ENCODE results near the gene ROR1.

ROR1 gene

DNA sequence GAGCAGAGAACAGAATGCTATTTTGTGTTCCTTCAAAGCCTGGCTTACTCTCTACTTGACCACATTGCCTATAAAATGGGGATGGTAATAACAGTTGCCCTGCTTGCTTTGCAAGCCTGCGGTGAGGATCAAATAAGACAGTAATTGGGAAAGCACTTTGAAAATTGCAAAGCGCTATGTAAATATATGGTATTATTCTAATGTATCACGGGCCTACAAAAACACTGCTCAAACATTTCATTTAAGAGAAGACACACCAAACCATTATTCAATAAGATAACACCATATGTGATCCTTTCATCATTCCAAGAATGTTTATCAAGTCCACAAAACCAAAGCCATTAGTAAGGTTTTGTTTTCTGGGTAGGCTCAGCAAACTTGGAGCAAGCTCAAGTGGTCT, 208.4 kb downstream of the ROR1 start:
- DNase-seq, result no peak

DNA sequence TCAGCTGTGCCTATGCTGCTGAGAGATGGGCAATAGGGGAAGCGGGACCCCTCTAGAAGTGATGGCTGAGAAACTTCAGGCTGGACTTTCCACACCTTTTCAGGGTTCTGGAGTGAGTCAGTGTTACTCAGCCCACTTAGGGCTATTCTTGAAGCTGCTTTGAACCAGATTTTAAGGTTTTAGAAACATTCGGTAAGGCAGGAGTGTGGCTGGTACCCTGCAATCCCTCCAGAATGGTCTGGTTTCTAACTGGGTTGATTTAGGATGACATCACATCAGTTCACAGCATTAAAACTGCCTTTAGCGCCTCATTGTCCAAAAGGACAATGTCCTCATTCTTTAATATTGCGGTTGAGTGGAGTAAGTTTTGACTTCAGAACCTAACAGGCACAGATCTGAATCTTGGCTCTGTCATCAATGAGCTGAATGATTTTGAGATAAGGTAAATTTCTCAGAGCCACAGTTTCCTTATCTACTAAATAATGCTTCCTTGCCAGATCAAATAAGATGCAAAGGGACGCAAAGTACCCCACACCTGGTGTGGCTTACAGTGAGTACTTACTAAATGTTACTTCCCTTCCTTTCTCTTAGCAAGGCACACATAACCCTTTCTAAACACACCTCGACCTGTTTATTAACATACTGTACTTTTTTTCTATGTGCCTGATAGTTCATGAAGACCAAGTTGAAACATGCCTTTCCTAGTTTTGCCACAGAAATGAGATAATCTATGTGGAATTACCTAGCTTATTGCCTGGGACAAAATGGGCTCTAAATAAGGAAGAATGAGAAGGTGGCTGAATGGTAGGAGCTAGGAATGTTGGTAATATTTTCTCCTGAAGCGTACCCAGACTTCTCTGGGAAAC, 209.8 kb downstream of the ROR1 start:
- no peak for DNase-seq

- peak; percentile 59 for DNase-seq
Observed at GRCh38 chr1:63984257-63984929, 210.6 kb downstream of the ROR1 start.

DNA sequence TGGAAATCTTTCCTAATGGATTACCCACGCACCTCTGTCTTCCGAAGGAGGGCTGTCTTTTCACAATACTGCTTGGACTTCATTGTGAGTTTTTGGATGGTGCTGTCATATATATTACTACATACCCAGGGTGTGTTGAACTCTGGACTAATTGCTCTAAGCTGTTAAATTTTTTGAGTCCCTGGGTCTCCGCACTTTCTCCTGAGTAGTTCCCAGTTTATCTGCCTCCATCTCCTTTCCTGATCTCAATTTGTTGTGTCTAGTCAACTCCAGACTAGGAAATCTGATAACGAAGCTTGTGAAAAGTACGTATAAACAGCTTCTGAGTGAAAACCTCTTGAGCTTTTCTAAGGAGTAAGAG, 211.1 kb downstream of the ROR1 start:
- no peak for DNase-seq

DNA sequence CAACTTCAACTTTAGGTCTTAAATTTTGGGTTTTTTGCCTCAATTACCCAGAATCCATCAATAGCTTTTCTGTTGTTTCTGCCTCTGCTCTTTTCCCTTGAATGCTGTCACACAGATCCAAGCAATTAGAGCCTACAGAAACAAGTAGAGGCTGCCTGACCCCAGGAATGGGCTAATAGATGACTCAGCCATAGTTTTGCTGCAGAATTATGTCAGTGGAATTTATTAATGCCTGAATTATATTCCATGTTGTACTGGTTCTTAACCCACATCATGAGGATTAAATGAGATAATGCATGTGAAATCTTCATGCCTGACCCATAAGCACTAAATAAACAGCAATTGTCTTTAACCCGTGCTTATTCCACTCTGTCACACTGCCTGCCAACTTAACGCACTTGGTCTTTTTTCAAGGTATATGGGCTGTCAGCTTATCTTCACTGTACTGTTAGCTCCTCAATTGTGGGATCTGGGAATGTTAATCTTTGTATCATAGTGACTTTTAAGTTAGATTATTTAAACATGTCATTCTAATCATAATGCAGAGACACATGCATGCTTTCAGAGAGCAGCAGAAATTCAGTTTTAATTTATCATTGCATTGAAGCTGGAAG, 213.3 kb downstream of the ROR1 start:
- DNase-seq, result peak; percentile 73

GRCh38 chr1:63987628-63988024, 213.8 kb downstream of the ROR1 start:
- DNase-seq, result no peak

DNA sequence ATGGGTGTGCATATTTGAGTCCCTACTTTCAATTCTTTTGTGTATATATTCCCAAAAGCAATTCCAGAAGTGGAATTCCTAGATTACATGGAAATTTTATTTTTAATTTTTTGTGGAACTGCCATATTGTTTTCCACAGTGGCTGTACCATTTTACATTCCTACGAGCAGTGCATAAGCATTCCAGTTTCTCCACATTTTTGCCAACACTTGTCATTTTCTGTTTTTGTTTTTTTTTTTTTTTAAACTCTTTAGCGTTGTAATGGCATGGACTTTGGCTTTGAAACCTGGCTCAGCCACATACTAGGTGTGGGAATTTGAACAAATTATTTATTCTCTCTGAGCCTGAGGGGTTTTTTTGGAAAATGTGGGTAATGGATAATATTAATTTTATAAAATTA, 215.1 kb downstream of the ROR1 start:
- no peak for DNase-seq

DNA sequence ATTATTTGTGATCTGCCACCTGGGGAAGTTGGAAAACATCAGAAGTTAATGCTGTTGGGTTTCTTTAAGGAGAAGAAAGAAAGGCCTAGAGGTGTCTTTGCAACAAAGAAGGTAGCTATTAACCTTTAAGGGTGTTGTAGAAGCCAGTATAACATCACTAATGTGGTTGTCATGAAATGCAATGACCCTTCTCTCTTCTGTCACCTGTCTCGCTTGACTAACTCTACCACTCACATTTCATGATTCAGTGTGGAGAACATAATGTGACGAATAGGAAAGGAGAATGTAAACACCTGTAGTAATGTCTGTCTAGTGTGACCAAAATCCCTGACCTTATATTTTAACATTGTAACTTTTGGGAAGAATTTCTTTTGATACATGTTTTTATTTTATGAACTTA, 217.9 kb downstream of the ROR1 start:
- no peak for DNase-seq

DNA sequence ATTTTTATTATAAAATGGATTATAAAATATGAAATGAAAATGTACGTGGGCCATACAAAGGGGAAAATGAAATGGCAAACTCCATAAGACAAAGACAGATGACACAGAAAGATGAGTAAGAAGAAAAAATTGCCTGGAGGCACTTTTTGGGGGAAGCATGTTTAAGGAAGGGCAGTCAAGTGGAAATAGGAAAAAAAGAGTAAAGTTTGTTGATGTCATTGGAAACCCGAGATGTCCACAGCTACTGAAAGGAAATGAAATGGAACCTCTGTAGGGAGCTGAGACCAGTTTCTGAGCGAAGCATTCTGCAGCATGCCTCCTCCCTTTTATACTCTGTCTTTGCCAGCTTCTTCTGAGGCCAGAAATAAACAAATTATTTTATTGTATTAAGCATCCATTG, 226.2 kb downstream of the ROR1 start:
- DNase-seq, result peak; percentile 51

DNA sequence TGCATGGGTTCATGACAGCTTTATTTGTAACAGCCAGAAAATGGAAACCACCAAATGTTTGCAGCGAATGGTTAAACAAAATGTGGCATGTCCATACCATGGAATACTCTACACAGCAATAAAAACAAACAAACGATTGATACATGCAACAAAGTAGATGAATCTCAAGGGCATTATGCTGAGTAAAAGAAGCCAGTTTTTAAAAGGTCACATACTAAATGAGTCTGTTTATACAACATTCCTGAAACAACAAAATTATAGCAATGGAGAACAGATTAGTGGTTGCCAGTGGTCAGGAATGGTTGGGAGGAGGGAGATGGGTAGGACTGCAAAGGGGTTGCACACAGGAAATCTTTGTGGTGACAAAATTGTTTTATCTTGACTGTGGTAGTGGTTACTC, 227.2 kb downstream of the ROR1 start:
- no peak for DNase-seq

DNA sequence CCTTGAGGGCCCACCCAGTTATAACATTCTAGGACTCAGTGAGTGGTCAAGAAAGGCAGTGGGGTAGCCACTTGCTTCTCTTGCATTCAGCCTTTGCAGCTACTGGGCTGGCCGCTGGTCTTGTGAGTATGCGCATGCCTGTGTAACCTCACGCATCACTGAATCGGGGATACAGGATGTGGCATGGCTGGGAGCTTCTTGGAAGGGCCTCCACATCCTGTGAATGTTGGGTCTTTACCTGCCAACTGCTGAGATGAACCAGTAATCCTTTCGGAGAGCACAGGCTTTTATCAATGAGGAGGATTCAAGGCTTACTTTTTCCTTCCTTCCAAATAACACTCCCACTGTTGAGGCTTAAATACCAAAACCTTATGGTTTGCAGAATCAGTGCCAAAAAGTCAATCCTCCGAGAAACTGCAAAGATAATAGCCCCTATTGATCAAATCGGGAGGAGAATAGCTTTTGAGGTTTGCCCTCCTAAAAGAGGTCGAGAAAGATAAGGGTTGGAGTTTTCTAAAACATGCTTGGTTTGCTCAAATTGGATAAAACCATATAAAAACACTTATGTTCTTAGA, 230.7 kb downstream of the ROR1 start:
- DNase-seq, result no peak

- DNase-seq, result no peak
Observed at GRCh38 chr1:64005801-64006200, 232.0 kb downstream of the ROR1 start.

DNA sequence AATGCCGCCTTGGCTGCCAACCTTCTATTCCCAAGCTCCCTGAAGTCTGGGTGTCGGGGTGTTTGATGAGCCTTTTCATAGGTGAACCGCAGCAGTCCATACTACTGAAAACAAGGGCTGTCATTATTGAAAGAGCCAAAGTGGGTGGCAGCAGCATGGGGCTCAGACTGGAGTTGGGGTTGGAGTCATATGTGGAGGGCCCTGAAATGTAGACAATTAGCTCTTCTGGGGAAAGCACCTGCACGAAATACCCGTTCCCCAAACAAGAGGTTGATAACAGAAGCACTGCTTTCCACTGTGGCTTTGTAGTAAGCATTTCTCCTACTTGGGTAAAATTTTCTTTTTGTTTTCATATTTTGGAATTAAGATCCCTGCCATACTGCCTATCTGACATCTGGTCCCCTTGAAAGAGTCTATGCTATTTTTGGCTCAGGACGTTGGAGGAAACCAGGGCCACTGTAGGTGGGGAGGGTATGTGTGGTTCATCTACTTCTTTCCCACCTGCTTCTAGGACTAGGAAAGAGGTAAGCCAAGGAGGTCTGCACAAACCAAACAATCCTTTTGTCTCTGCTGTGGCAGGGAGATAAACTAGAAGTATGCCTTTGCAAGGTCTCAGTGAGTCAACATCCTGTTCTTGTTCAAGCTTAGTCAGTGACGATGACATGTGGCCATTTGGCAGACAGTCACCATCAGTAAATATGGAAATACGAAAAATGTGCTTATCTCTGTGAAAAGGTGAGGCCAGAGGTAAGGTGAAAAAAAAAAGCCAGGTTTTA, 232.6 kb downstream of the ROR1 start:
- peak; percentile 60 for DNase-seq

DNA sequence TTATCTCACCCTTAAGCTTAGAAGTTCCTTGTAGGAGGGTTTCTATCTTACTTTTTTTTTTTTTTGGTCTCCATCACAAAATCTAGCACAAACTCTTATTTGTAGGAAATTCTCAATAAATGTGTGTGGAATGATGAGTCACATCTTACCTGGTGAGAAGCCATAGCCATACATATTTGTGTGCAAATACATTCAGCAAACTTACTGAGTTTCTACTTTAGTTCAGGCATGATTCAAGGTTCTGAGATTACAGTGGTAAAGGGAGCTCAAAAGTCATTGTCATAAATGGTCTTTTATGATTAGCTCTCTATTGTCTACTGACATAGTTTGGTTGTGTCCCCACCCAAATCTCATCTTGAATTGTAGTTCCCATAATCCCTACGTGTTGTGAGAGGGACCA, 236.5 kb downstream of the ROR1 start:
- DNase-seq, result no peak

DNA sequence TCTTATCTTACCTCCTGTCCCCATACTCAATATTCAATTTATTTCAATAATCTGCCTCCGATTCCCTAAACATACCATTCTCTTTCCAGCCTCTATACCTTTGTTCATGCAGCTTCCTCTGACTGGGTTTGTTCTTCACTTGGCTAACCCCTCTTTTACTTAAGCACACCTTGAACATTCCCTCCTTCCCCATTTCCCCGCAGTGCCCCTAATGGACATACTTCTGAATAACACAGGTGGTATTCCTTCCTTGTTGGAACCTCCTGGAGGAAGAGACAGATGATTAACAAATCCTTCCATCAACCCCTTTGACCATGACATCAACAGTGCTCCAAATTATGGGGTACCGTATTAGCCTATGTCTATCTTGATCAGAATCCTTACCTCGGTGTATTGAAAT, 239.6 kb downstream of the ROR1 start:
- no peak for DNase-seq

GRCh38 chr1:64019818-64020217, 246.0 kb downstream of the ROR1 start:
- DNase-seq, result peak; percentile 71

- no peak for DNase-seq
Observed at GRCh38 chr1:64021066-64021465, 247.2 kb downstream of the ROR1 start.

DNA sequence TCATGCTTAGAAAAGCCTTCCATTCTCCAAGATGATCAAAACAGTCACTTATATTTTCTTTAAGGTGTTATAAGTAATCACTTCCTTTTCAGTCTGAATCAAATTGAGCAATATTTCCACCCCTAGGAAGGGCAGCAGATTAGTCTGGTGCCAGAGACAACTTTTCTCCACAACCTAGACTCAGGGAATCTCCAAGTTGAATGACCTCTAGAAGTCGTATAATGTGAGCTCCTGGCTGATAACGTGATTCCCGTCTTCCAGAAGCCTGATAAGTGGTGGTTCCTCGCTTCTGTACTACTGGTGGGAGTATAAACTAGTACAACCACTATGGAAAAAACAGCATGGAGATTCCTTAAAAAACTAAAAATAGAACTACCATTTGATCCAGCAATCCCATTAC, 251.2 kb downstream of the ROR1 start:
- DNase-seq, result no peak

DNA sequence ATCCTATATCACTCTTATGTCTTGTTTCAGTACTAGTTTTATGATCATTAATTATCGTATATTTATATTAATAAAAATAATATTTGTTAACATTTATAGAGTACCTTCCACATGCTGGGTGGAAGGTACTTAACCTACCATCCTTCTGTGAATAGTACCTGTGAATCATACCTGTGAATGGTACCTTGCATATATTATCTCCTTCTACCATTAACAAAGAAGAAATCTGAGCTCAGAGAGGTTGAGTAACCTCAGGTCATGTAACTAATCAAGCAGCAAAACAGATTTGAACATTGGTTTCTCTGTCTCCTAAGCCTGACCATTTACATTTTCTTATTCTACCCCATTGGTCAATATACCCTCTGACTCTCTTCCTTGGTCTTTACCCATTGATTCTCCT, 255.2 kb downstream of the ROR1 start:
- no peak for DNase-seq

DNA sequence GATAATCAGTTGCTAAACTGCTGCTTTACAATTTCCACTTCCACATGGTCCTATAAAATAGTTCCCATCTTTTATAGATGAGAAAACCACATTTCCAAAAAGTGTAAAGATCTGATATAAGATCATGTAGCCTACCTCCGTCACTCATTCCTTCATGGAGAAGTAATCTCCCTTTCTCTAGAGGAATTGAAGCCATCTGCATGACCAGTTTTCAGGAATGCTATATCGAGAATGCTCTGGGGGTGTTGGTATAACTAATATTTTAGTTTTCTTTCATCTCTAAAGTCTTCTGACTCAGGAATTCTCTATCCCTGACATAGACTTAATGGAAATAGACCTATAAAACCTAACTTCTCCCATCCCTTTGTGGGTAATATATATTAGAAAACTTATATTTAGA, 256.6 kb downstream of the ROR1 start:
- no peak for DNase-seq

GRCh38 chr1:64031236-64031635, 257.4 kb downstream of the ROR1 start:
- peak; percentile 48 for DNase-seq

GRCh38 chr1:64033667-64034220, 259.9 kb downstream of the ROR1 start:
- DNase-seq, result peak; percentile 11

DNA sequence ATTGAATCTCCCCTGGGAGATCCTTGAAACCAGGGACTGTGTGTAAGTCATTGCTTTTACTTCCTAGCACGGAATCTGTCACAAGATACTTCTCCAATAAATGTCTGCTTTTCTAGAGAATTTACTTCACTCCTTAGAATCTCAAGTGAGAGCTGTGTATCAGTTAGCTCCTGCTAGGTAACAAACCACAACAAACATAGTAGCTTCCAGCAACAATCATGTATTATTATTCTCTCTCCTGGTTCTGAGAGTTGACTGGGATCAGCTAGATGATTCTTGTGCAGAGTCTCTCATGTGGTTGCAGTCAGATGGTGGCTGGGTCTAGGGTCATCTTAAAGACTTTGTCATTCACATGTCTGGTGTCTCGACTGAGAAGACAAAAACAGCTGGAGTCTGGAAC, 262.7 kb downstream of the ROR1 start:
- DNase-seq, result no peak
